PC-3 (cell line): ENCODE results near the gene LRRC8C.

Source experiments
- CTCF ChIP-seq: fragments of 300-600 bp; sonication (generic); conservative IDR thresholded peaks from 2 replicates; pipeline ENCODE4 v1.5.1; 2017; ENCODE audit warnings: antibody characterized with exemption, low read depth, mild to moderate bottlenecking, low read length
- EZH2 ChIP-seq: fragments of 300-600 bp; sonication (generic); IDR thresholded peaks from one replicate; pipeline ENCODE4 v1.6.1; 2017; ENCODE audit warnings: antibody characterized with exemption, mild to moderate bottlenecking, low read length; ENCODE audit not compliant: unreplicated experiment
- EZH2phosphoT487 ChIP-seq: fragments of 300-600 bp; sonication (generic); IDR thresholded peaks from 2 replicates; pipeline ENCODE4 v1.6.1; 2018; ENCODE audit warnings: mild to moderate bottlenecking, antibody characterized with exemption, low read length, borderline replicate concordance

GRCh38 chr1:89699451-89699986, 66.6 kb downstream of the LRRC8C start:
- no peak for TF ChIP-seq EZH2phosphoT487
- TF ChIP-seq EZH2: no peak
- no peak for TF ChIP-seq CTCF
